Aorta (tissue), 5 donors: ENCODE data around the gene IFI27L2. TPM values are rescaled to one million over a fixed set of nuclear protein-coding genes. Genes with fewer than 3 reads are reported as not detected.
A peak's percentile ranks its signal among the peaks of the same experiment; 100 is the strongest.
"Not testable (repeated sequence)": the region's sequence is repeated elsewhere in the genome, so short reads cannot be mapped to it uniquely, and the experiment has no call there.

Source experiments
- ATAC-seq: fragments of 200-7000 bp; cut with Tn5 transposase; one replicate; pipeline ENCODE4 v1.9.1; 2022; ENCODE audit warnings: moderate library complexity; ENCODE audit not compliant: low FRiP score
- DNase-seq, 2 donors: peaks; one replicate each; pipeline ENCODE4 v3.0.0-alpha.2; 2020
- H3K27ac ChIP-seq, 2 donors: one replicate each; pipeline ENCODE4 v1.5.1; 2013; ENCODE audit warnings: low read length in 2 of 2, mild to moderate bottlenecking in 2 of 2, moderate library complexity in 2 of 2, control low read depth in 1 of 2, inconsistent platforms in 1 of 2, low read depth in 1 of 2
- H3K27me3 ChIP-seq, 2 donors: one replicate each; pipeline ENCODE4 v1.6.1; 2013; ENCODE audit warnings: control low read depth in 1 of 2, low read length in 1 of 2, mild to moderate bottlenecking in 1 of 2, moderate library complexity in 1 of 2; ENCODE audit not compliant: insufficient read depth in 2 of 2, control insufficient read depth in 1 of 2
- H3K36me3 ChIP-seq, 2 donors: one replicate each; pipeline ENCODE4 v1.6.1; 2013; ENCODE audit warnings: control low read depth in 1 of 2, low read length in 1 of 2, mild to moderate bottlenecking in 1 of 2; ENCODE audit not compliant: insufficient read depth in 2 of 2, control insufficient read depth in 1 of 2
- H3K4me1 ChIP-seq, 2 donors: one replicate each; pipeline ENCODE4 v1.6.1; 2013; ENCODE audit warnings: low read length in 2 of 2, control low read depth in 1 of 2, mild to moderate bottlenecking in 1 of 2, moderate library complexity in 1 of 2; ENCODE audit not compliant: insufficient read depth in 2 of 2, control insufficient read depth in 1 of 2
- H3K4me3 ChIP-seq, 2 donors: one replicate each; pipeline ENCODE4 v1.5.1; 2013; ENCODE audit warnings: low read length in 2 of 2, control low read depth in 1 of 2, mild to moderate bottlenecking in 1 of 2
- H3K9me3 ChIP-seq: one replicate; pipeline ENCODE4 v1.6.1; 2013; ENCODE audit warnings: mild to moderate bottlenecking, low read length; ENCODE audit not compliant: control insufficient read depth
- WGBS, 2 donors: extraction: QIAGEN DNeasy Blood & Tissue Kit; methylation state at CpG; one replicate each; pipeline ENCODE4 v1.1.7; 2013; 5-methylcytosine and 5-hydroxymethylcytosine counted together
- intact Hi-C, 2 donors: fragments of 100-400 bp; cut with DNase I; formaldehyde crosslinking; loops; one replicate each; pipeline versions ENCODE4 v1.14.2 to v1.15.0; 2022
- polyA plus RNA-seq, 2 donors: library from polyadenylated mRNA; stranded (reverse); fragments of 200-250 nt; gene quantifications; one replicate each; pipeline ENCODE4 v1.2.3, GENCODE V29; 2013
- total RNA-seq, 2 donors: library from RNA; stranded (reverse); fragmentation: NEBNext Ultra II Directional; extraction: Animal tissue kit (Norgen Biotek cat#: 25700); gene quantifications; one replicate each; pipeline ENCODE4 v1.2.1, GENCODE V29; 2021
- donor health status: healthy with polysubstance abuse.
- donor health status: Bipolar disorder and iron deficiency.
- donor health status: DM: no; HTN: no; CAD: no.
- donor health status: DM: no; HTN: no; CAD: no.
- donor health status: DM: yes; HTN: yes; CAD: no.

The IFI27L2 gene
- total and polyA plus RNA-seq, 4 donors = 52.4 to 168 (median 103) TPM

DNA sequence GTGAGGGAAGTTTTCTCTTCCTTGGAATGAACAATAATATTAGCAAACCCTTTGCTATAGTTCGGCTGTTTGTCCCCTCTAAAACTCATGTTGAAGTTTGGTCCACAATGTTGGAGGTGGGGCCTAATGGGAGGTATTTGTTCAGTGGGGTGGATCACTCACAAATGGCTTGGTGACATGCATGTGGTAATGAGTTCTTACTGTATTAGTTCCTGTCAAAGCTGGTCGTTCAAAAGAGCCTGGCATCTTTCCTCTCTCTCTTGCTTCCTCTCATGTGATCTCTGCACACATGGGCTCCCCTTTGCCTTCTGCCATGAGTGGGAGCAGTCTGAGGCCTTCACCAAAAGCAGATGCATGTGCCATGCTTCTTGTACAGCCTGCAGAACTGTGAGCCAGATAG lies 31.7 kb upstream of the IFI27L2 start:
- WGBS, 2 donors = 52 to 60% methylated on average over 2 of the region's 2 CpGs
- no peaks in the 10 kb centered on the region for H3K4me1 ChIP-seq
- no peak overlapping the region for H3K4me3 ChIP-seq
- DNase-seq (no peak), ATAC-seq (no peak)
- no peaks in the 10 kb centered on the region for H3K9me3 ChIP-seq
- no peaks in the 10 kb centered on the region for H3K36me3 ChIP-seq
- no peak overlapping the region for H3K27ac ChIP-seq
- intact Hi-C loops = no loop called here
- no peaks in the 10 kb centered on the region for H3K27me3 ChIP-seq

DNA sequence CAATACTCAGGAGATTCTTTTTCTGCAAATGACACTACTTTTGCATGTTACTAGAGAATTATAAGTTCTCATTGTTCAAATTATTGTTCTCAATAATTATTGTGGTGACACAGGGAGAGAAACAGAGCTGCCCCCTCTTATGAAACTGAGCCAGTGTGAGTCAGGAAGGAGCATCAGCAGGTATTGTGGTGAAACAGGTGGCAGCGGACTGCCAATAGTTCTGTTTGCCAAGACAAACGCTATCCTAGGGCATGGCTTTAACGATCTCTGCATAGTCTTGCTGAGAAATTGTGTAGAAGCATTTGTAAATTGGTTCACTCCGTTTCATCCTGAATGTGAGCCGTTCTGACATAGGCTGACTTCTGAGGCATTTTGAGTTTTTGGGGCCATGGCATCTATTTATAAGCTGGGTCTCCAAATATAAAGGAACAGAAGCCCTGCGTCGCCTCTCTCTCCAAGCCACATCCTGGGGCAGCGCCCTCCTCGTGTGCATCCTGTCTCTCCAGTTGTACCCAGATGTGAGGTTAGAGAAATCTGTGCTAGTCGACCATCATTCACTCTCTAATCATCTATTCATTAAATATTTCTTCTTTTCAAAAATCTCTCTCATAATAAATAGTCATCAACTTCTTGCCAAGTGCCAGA lies 29.0 kb upstream of the IFI27L2 start:
- no peaks in the 10 kb centered on the region for H3K4me1 ChIP-seq
- intact Hi-C loops = no loop called here
- DNase-seq (no peak), ATAC-seq (no peak)
- H3K4me3 ChIP-seq = no peak overlapping the region
- H3K36me3 ChIP-seq = no peaks in the 10 kb centered on the region
- no peaks in the 10 kb centered on the region for H3K9me3 ChIP-seq
- 70 to 71% methylated on average over 10 of the region's 10 CpGs for WGBS, 2 donors
- H3K27ac ChIP-seq = no peak overlapping the region
- no peaks in the 10 kb centered on the region for H3K27me3 ChIP-seq

DNA sequence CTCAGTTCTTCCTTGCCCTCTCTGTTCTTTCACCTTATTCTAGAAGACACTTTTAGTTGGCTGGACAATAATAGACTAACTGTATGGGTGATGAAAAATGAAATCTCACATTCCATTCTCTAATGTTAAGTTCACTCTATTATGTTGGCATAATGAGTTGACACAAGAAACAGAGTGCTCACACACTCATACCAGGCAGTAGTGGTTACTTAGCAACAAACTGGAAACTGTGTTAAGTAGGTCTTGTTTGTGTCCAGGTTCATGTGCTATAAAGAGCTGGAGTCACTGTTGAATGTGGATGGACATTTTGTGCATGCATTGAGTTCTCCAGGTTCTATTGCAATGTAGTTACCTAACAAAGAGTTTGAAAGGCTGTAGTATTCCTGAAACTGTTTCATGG lies 27.8 kb upstream of the IFI27L2 start:
- no peak overlapping the region for H3K27ac ChIP-seq
- H3K9me3 ChIP-seq = no peaks in the 10 kb centered on the region
- no peak for DNase-seq
- H3K36me3 ChIP-seq = no peaks in the 10 kb centered on the region
- H3K27me3 ChIP-seq = no peaks in the 10 kb centered on the region
- no peak overlapping the region for H3K4me3 ChIP-seq
- ATAC-seq = no peak
- intact Hi-C loops = no loop called here
- H3K4me1 ChIP-seq = no peaks in the 10 kb centered on the region

DNA sequence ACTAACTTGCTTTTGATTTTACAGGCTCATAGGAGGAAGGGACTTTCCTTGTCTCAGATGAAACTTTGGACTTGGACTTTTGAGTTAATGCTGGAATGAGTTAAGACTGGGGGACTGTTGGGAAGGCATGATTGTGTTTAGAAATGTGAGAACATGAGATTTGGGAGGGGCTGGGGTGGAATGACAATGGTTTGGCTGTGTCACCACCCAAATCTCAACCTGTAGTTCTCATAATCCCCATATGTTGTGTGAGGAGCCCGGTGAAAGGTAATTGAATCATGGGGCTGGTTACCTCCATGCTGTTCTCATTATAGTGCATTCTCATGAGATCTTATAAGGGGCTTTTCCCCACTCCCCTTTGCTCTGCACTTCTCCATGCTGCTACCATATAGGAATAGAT lies 26.7 kb upstream of the IFI27L2 start:
- DNase-seq, ATAC-seq, H3K36me3 ChIP-seq, H3K4me3 ChIP-seq, H3K4me1 ChIP-seq, H3K27me3 ChIP-seq, H3K9me3 ChIP-seq, H3K27ac ChIP-seq, intact Hi-C loops: not testable (repeated sequence)
- 91 to 94% methylated on average over 1 of the region's 1 CpG for WGBS, 2 donors

DNA sequence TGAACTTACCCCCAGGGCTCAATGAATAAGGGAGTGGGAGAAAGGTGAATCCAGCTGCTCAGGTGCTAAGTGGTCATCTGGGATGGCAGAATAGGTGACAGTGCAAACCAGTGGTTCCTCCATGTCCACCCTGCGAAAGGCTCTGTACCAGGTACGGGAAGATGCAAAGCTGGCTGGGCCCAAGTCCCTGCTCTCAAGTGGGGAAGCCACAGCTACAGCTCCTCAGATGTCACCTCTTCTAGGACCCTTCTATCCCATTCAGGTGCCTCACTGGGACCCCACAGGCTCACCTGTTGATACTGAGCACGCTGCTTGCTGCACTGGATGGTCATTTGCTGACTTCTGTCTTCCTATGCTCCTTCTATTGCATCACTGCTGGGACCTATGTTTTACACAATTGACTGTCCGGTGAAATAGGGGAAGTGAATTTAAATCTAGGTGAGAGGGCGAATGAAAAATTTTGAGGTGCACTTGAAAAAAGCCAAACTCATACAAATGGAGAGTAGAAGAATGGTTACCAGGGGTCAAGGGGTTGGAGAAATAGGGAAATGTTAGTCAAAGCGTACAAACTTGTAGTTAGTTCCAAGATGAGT lies 24.4 kb upstream of the IFI27L2 start:
- intact Hi-C loops = no loop called here
- Histone ChIP-seq H3K9me3 (no peaks in the 10 kb centered on the region), H3K36me3 (no peaks in the 10 kb centered on the region), H3K4me1 (no peaks in the 10 kb centered on the region), H3K27ac (no peak overlapping the region), H3K4me3 (no peak overlapping the region), H3K27me3 (no peaks in the 10 kb centered on the region)
- ATAC-seq = no peak
- DNase-seq = no peak
- 82 to 89% methylated on average over 6 of the region's 6 CpGs for WGBS, 2 donors

DNA sequence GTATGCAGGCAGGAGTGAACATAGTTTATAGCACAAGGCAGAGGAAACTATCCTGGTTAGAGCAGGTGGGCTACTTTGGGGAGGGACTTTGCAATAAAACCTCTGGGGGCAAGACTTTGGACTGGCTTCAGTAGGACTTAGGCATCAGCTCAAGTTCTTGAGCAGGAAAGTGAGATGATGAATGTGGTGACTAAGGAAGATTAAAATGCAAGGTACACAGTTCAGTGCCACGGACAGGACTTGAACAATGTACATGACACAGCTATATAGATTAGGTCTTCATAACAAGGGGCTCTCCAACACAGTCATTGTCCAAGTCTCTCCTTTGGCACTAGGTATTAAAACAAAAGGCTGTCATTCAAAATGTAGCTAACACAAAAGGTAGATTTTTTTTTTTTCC lies 23.3 kb upstream of the IFI27L2 start:
- no peak overlapping the region for H3K27ac ChIP-seq
- DNase-seq = no peak
- H3K36me3 ChIP-seq = no peaks in the 10 kb centered on the region
- H3K4me1 ChIP-seq = no peaks in the 10 kb centered on the region
- no peak overlapping the region for H3K4me3 ChIP-seq
- no peaks in the 10 kb centered on the region for H3K9me3 ChIP-seq
- H3K27me3 ChIP-seq = no peaks in the 10 kb centered on the region
- ATAC-seq = no peak
- 53 to 72% methylated on average over 1 of the region's 1 CpG for WGBS, 2 donors
- intact Hi-C loops = no loop called here

DNA sequence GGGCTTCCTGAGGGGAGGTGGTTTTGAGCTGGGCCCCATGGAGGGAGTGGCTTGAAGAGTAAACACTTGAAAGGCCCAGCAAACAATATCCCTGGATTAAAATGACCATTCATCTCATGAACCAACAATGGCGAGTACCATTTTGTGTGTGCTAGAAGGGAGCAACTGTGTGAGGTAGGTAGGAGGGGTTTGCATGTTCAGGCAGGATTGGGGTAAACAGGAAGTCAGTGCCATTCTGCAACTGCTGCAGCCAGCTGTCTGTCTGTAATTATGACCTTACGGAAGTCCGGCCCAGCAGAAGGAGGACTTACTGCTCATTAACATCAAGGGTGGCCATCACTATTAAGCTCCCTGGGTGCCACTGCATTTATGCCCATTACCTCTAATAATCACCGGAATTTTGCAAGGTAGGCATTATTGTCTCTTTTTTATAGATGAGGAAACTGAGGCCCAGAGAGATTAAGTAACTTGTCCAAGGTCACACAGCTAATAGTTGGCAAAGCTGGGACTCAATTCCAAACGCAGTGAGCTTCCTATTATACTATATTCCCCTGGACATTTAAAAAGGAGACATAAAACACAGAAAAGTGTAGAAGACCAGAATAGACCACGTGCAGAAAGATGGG lies 16.6 kb upstream of the IFI27L2 start:
- Histone ChIP-seq H3K36me3 (no peaks in the 10 kb centered on the region), H3K4me3 (no peak overlapping the region), H3K27me3 (no peaks in the 10 kb centered on the region), H3K9me3 (no peaks in the 10 kb centered on the region), H3K4me1 (no peaks in the 10 kb centered on the region), H3K27ac (no peak overlapping the region)
- no peak for DNase-seq
- intact Hi-C loops = no loop called here
- no peak for ATAC-seq
- WGBS, 2 donors = 68 to 85% methylated on average over 6 of the region's 6 CpGs

DNA sequence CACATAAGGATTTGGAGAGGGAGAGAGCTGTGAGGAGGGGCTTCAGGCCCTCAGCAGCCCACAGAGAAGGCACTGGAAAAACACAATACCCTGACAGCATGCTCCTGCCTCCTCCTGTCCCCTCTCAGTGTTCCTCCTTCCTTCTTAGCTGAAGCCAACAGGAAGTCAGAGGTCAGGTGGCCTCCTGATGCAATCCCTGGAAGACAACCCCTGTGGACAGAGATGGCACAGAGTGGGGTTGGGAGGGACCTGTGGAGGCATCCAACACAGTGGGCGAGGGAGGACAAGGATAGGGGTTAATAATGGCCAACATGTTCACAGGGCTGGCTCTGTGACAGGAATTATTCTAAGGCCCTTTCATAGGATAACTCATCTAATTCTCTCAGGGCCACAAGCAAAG lies 15.4 kb upstream of the IFI27L2 start:
- ATAC-seq (no peak), DNase-seq (peak in 1 of 2 donors; percentile 56)
- no peak overlapping the region for H3K4me3 ChIP-seq
- no peaks in the 10 kb centered on the region for H3K4me1 ChIP-seq
- intact Hi-C loops = no loop called here
- no peaks in the 10 kb centered on the region for H3K36me3 ChIP-seq
- H3K27ac ChIP-seq = no peak overlapping the region
- WGBS, 2 donors = 67 to 75% methylated on average over 1 of the region's 1 CpG
- no peaks in the 10 kb centered on the region for H3K27me3 ChIP-seq
- H3K9me3 ChIP-seq = no peaks in the 10 kb centered on the region

DNA sequence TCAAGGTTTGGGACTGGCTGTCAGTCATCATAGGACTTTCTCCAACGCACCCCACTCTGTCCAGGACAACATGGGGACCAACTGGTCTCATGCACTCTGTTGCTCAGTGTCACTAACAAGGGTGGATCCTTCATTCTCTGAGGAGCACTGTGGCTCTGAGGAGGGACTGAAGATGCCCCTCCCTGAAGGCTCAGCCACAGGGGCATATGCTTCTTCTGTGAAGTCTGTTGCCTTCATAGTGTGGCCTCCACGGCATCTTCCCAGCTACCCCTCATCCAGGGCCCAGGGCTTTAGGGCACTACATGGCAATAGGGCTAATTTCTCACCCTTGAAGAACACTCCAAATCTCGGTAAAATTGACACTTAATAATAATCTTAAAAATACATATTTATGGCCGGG lies 14.3 kb upstream of the IFI27L2 start:
- ATAC-seq (no peak), DNase-seq (no peak)
- 90 to 92% methylated on average over 4 of the region's 4 CpGs for WGBS, 2 donors
- Histone ChIP-seq H3K4me3 (no peak overlapping the region), H3K36me3 (no peaks in the 10 kb centered on the region), H3K4me1 (no peaks in the 10 kb centered on the region), H3K9me3 (no peaks in the 10 kb centered on the region), H3K27ac (no peak overlapping the region), H3K27me3 (no peaks in the 10 kb centered on the region)
- intact Hi-C loops = no loop called here
